Stimulated activated CD4-positive, alpha-beta T cell treated with anti-CD3 and anti-CD28 coated beads, TNF-alpha, amount 100 ng/mL, for 1 hour (primary cell): ENCODE data around the gene APOBEC2.

ENCODE experiments used
- DNase-seq, 3 donors: peaks; one replicate each; pipeline ENCODE4 v3.0.0-alpha.2; 2020; ENCODE audit warnings: low read depth in 3 of 3, low spot score in 1 of 3

Gene APOBEC2

DNA sequence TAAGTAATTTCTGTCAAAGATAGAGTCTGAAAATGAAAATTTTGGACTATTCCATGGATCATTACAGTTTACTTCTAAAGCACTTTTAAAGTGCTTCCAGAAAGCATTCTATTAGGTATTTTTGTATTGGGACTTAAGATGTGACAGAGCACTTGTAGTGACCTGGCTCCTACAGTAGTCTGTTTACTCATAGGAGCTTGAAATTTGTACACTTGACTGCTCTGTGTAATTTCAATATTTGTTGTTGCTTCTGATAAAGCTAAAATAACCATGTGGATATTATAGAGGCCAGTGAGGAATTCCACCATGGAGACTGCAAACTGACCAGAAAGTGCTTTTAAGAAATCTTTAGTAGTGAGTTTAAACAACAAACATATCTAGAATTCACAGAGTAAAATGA is 30.1 kb downstream of the APOBEC2 start:
- no peak for DNase-seq

DNA sequence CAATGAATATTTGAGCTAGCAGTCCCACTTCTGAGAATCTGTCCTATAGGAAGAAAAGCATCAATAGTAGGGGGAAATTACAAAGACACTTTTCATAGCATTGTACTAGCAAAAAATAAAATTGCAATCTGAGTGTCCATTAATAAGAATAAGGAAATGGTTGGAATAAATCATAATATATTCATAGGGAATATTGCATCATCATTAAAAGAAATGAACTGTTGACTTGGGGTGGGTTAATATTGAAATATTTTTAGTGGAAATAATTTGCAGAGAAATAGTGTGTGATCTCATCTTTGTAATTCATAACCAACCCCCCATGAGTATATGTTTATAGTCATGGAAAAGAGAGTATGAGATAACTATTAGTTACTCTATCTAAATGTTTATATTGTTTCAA is 32.2 kb downstream of the APOBEC2 start:
- DNase-seq = no peak

DNA sequence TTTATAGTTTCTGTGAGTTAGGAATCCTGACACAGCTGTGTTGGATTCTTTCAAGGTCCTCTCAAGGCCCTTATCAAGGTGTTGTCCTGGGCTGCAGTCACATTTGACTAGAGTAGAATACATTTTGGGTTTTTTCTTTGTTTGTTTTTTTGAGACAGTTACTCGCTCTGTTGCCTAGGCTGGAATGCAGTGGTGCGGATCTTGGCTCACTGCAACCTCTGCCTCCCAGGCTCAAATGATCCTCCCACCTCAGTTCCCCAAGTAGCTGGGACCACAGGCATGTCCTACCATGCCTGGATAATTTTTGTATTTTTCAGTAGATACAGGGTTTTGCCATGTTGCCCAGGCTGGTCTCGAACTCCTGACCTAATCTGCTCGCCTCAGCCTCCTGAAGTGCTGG is 35.4 kb downstream of the APOBEC2 start:
- no peak for DNase-seq

DNA sequence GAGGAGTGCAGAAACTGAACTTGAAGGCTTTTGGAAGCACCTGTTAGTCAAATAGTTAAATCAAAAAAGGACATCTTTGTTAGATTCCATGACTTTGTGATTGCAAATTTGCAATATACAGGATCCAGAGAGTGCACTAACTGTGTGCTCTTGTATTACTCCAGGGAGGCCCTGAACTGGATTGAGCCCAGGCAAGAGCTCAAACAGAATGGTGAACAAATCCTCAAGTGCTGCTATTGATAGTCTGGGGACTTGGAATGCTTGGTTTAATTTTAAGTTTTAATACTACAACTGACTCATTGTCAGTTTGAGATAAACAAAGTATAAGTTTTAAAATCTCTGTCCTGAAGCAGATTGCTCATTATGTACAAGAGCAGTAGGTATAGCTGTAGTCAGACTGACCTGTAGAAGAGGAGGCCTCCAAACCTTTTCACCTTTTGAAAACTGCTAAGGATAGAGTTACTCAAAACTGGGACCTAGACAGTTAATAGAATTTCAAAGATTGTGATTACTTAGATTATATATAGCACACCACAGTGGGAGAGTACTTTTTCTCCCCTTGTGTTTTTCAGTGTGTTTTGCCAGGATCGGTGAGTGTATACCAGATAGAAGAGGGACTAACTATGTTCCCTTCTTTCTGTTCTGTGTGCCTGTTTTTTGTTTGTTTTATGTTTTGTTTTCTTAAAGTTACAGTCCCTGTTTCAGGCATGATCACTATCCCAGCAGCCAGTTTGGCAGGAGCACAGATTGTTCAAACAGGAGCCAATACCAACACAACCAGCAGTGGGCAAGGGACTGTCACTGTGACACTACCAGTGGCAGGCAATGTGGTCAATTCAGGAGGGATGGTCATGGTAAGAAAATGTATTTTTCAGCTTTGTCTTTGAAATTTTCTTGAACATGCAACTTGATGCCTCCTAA is 38.1 kb downstream of the APOBEC2 start:
- no peak for DNase-seq

DNA sequence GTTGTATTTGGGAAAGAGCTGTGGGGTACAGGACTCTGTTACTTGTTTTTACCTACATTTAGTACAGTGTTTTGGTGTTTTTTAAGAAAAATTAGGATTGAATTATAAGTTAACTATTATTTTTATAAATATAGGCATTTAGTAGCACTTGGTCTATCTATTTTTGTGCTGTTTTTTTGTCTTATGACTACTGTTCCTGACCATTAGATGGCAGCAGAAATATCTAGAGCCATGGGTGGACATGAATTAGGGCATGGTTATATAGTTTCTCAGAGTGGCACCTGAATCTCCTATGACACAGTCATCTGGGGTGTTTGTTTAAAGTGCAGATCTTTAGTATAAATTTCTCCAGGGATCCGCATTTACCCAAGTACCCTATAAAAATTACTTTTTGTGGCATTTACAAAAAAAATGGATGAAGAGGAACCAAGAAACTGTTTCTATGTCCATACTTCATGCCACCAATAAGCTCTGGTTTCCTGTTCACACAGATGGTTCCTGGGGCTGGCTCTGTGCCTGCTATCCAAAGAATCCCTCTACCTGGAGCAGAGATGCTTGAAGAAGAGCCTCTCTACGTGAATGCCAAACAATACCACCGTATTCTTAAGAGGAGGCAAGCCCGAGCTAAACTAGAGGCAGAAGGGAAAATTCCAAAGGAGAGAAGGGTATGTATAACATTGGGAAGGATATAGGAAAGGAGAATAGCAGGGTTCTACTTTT is 39.6 kb downstream of the APOBEC2 start:
- no peak for DNase-seq

DNA sequence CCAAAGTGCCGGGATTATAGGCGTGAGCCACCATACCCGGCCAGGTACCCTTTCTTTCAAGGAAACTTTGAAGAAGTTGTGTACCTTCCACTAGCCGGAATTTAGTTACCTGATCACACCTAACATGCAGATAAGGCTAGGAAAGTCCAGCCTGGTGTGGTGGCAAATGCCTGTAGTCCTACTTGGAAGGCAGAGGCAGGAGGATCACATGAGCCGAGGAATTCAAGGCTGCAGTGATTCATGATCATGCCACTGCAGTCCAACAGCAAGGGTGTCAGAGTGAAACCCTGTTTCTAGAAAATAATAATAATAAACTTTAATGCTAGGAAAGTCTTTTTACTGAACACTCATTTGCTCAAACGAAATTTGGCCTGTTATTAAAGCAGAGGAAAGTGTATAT is 40.7 kb downstream of the APOBEC2 start:
- no peak for DNase-seq

DNA sequence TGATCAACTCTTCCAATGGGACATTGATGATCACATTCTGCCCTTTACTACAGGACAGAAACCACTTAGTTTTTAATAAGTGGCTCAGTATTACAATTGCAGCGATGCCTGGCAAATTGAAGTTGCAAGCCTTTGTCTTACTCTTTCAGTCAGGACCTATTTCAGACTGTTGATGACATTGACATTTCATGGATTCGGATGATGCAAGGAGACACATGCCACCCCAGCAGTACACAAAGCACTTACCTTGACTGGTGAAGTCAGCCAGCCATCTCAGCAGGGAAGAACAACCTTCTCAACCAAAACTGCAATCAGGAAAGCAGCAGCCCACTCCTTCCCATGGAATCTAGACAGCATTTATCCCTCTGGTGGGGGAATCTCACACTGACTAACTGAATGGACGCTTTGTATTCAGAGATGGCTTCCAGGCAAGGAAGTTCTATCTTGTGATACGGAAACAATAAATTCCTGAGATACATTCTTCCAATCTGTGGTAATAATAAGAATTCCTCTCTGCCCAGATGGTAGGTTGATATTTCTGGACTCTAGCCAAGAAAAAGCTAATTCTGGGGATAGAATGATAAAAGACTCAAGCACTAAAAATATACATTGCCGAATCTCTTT is 44.6 kb downstream of the APOBEC2 start:
- no peak for DNase-seq

DNA sequence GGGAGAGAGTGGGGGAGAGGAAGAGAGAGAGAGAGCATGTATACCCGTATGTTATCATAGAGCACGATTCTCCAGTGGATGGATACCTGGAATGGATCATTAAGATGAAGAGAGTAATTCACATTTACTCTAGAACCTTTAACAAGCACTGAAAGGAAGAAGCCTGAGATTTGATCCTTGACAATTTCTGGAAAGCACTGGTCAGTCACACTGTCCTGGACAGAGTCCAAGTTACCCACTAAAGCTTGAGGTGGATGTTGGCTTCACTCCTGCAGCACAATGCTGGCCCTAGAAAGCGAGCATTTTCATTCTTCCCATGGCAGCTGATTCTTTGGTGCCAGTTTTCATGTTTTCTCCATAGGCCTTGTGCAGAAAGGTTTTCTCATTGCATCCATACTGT is 45.4 kb downstream of the APOBEC2 start:
- DNase-seq = no peak

DNA sequence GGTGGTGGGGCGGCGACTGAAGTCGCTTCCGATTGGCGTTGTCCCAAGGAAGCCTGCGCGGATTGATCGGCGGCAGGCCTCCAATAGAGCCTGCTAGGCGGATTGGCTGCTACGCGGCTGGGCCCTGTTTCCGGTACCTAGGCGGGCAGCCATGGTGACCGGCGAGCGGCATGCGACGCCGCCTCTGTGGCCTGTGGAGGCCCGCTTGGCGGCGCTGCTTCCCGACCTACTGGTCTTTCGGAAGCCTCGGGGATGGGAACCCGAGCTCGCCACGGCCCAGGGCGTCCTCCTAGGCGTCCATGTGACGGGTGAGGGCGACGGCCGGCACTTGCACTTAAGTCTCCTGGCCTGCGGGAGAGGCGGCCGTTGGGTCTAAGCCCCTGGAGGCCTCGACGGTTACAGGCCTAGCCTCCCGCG is 47.9 kb downstream of the APOBEC2 start:
- DNase-seq = no peak

DNA sequence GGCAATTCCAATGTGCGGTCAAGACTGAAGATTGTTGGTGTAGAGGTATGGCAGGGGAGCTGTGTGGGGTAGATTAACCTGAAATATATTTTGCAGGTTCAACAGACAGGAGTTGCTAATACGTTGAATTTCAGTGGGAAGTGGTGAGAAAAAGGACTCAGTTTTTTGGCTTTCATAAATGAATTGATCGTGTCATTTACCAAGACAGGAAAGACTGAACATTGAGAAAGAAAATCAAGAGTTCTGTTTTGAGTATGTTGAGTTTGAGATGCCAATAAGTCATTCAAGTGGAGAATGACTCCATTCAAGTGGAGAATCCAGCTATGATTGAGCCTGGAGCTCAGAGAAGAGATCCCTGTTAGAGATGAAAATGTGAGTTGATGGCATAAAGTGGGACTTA is 50.8 kb downstream of the APOBEC2 start:
- no peak for DNase-seq

DNA sequence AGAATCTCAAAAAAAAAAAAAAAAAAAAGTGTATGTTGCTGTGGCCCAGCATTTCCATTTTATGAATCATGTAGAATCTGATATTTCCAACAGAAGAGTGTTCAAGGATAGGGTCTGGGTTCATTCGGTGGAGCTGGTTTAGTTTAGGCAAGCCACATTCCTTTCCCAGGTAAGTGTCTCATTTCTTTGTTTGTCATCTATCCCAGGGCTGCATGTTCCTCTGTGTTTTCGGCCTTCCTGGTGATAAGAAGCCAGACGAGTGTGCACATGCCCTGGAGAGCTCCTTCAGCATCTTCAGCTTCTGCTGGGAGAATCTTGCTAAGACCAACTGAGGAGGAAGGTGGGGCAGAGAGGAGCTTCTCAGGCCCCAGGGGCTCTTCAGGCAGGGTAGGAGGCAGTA is 58.0 kb downstream of the APOBEC2 start:
- DNase-seq = no peak
